DMS53 treated with DMSO at 0.1 percent for 48 hours (cell line): ENCODE measurements around the gene CIZ1.
"Not testable (repeated sequence)": the region's sequence is repeated elsewhere in the genome, so short reads cannot be mapped to it uniquely, and the experiment has no call there.

Experiments
- DNase-seq: peaks from one replicate; lab custom pipeline; 2025; ENCODE audit not compliant: unreplicated experiment; lab: John Stamatoyannopoulos, UW

The CIZ1 gene

DNA sequence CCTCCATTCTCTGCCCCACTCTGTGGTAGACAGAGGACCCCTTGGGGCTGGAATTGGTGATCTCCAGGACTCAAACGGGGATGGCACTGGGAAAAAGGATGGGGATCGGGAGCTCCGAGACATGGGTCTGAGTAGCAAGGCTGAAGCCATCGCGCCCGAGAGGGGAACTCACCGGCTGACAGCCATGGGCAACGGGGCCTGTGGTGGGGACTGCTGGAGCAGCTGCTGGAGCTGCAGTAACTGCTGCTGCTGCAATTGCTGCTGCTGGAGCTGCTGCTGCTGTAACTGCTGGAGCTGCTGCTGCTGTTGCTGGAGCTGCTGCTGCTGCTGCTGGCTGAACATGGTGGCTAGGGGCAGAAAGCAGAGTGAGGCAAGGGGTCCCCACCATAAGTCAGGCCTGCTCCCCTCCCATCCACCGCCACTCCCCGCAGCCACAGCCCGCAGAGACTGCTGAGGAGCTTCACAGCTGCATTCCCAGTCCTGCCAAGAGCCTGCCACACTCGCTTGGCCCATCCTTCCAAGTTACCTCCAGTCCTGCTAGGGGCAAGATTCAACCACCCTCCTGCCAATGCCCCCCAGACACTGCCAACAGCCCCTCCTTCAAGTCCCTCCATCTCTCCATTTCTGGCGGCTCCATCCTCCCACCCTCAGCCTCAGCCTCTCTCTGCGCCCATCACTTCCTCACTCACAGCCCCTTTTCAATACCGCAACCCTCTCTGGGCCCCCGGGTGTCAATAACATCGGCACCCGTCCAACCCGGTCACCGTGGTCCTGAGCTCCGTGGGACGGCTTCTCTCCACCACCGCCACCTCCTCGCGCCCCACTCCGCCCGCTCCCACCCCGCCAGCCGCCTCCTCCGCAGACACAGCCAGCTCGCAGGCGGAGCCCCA is 611 bp downstream of the CIZ1 start:
- no peak for DNase-seq

DNA sequence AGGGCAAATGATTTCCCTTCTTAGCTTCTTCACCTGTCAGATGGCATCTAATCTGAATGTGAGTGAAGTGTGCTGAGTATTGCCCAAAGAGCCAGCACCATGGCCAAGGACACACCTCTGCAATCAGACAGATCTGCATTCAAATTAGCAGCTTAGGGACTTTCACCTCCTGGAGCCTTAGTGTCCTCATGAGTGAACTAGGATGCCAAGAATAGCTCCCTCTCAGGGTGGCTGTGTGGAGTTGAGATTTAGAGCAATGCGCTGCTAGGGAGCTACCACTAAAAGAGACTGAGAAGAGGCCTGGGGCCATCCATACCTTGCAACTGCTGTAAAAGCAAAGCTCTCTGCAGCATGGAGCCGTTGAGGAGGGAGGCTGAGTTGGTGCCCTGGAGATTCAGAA is 1.4 kb downstream of the CIZ1 start:
- DNase-seq: no peak

DNA sequence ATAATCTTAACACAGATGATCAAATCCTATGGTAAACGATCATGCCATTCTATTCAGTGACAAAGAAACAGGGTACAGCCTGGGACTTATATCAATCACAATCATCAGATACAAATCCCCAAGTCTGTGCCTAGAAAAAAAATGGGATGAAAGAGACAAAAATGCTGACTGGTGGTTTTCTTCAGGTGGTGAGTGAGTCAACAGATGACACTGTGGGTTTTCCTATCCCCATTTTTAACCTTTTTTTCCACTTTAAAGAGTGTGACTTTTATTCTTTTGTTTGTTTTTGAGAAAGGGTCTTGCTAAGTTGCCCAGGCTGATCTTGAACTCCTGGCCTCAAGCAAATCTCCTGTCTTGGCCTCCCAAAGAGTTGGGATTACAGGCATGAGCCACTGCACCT is 3.2 kb downstream of the CIZ1 start:
- no peak for DNase-seq

DNA sequence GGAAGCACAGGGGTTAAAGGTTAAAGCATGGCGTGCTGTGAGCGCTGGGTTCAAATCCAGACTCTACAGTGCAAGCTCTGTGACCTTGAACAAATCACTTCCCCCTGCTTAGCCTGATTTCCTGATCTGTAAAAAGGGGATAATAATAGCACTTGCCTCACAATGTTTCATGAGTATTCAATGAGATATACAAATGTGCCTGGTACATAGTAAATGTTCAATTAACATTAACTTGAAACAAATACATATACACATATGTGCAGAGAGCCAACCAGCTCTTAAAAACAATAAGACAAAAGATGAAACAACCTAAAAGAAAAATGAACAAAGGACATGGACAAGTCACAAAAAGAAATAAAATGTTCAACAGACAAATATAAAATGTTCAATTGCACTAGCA is 4.0 kb downstream of the CIZ1 start:
- no peak for DNase-seq

- DNase-seq: no peak
Measured at GRCh38 chr9:128185979-128186965, 5.1 kb downstream of the CIZ1 start.

- no peak for DNase-seq
Measured at GRCh38 chr9:128182893-128183588, 8.3 kb downstream of the CIZ1 start.

- not testable (repeated sequence) for DNase-seq
Measured at GRCh38 chr9:128181480-128181879, 9.9 kb downstream of the CIZ1 start.

DNA sequence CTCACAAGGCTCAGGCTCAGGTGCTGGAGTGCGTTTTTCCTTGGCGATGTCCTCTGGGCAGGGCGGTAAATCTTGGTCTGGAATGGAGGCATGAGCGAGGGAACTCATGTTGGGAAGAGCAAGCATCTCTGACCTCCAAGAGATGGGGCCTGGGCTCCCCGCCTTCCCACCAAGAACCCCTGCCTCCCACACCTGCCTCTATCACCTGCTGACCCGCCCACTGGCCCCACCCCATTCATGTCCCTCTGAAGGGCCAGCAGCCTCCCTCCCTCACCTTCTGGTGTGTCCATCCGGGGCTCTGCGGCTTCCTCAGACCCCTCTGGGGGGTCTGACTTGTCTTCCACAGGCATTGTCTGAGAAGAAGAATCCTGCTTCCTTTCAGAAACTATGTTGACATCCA is 10.9 kb downstream of the CIZ1 start:
- no peak for DNase-seq

DNA sequence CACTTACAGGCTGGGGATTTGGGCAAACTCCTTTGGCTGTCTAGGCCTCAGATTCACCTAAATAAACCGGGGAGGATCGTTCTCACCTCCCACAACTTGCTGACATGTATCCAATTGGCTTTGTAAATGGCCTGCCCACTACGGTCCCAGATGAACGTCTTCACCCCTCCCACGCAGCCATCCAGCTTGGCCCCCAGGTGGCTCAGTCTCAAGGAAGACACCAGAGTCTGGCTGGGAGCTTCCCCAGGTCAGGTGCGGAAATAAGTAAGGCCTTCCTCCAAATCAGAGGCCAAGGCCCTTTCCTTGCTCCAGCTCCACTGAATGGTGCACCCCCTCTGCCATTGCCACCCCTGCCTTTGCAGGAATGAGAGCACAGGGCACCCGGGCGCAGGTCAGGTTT is 11.4 kb downstream of the CIZ1 start:
- no peak for DNase-seq

- no peak for DNase-seq
Measured at GRCh38 chr9:128178806-128179431, 12.5 kb downstream of the CIZ1 start.

GRCh38 chr9:128175726-128176125 is 15.6 kb downstream of the CIZ1 start:
- no peak for DNase-seq

GRCh38 chr9:128175102-128175563 is 16.2 kb downstream of the CIZ1 start:
- no peak for DNase-seq

GRCh38 chr9:128174062-128174461 is 17.3 kb downstream of the CIZ1 start:
- DNase-seq: no peak

DNA sequence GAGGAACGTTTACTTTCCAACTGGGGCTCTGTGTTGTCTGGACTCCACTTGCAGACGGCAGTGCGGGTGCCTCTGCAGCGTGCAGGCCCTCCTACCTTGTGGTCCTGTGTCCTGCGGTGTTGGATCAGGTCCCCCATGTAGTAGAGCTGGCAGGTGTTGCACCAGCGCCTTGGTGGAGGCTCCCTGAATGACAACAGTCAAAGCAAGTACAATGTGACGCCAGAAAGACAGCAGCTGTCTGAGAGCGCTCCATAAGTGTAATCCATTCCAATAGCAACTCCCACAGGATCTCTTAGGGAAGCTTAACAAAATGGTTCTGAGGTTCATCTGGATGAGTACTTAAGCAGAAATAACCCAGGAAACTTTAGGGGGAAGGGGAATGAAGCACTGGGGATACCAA is 21.4 kb downstream of the CIZ1 start:
- DNase-seq: no peak

- DNase-seq: no peak
Measured at GRCh38 chr9:128169492-128169891, 21.9 kb downstream of the CIZ1 start.

DNA sequence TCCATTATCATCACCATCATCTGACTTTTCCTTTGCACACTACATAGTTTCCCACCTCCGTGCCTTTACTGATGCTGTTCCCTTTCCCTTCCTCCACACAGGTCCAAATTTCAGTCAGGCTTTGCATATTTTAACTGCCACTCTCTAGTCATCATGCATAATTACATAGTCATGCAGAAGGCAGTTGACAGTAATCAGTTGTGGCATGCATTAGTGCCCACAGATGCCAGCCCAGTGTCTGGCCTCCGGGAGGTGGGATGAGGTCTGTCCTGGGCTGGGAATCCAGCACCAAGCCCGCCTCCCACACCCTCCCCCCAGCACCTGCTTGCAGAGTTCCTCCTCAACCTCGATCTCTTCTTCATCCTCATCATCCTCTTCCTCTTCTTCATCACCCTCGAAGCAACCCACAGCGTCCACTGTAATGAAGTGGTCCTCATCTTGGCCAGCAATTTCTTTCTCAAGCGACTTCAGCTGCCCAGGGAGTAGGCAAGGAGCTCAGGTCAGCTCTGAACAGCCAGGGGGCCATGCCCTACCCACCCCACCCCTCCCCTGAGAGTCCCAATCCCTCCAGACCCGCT is 22.6 kb downstream of the CIZ1 start:
- no peak for DNase-seq

DNA sequence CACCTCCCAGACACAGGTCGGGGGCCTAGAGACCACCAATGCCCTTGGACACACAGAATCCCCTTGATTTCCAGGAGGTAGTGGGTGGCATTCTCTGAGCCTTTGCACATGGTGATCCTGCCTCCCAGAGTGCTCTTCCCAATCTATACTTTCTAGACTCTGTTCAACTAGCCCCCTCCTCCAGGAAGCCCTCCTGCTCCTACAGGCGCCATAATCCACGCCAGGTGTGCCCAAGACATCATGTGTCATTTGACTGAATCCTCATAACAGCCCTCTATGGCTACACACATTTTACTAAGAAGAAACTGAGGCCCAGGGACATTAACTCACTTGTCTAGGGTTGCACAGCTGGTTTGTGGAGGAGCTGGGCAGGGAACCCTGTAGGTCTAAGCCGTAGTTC is 24.2 kb downstream of the CIZ1 start:
- no peak for DNase-seq

DNA sequence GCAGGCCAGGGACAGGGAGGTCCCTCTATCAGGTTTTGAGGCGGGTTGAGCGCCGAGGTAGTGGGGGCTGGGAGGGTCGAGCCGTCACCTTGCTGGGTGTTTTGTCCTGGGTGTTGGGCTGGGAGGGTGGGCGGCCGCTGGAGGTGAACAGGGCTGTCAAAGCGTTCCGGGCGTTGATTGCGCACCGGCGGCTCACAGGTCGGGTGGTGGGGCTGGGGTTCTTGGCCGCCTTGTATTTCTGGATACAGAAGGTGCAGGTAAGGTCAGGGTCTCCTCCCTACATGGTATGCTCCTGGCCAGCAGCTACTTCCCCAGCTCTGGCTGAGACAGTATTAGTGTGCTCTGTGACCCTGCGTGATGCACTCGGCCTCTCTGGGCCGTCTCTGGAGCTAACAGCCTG is 25.2 kb downstream of the CIZ1 start:
- no peak for DNase-seq

DNA sequence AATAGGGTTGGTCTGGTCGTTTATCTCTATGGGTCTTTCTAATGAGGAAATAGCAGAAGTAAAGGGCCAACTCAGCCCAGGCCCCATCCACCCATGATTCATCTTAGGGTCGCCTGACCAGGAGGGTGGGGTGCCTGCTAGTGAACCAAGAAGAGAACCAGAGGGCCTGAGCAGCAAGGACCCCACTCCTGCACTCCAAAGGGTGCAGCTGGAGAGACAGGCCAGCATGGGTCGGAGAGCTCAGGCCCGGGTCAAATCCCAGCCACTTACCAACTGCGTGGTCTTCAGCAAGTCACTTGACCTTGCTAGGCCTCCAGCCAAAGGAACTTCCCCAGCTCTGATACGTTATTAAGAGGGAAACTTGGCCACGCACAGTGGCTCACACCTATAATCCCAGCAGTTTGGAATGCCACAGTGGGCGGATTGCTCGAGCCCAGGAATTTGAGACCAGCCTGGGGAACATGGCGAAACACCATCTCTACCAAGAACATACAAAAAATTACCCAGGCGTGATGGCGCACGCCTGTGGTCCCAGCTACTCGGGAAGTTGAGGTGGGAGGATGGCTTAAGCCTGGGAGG is 27.0 kb downstream of the CIZ1 start:
- DNase-seq: no peak
